Measurements from ENCODE around the gene PCTP. TPM values are rescaled to one million over a fixed set of nuclear protein-coding genes. Genes with fewer than 3 reads are reported as not detected.
A peak's percentile ranks its signal among the peaks of the same experiment; 100 is the strongest.

The PCTP gene
- total RNA-seq, 1 donor from 2014 or later, result 28.1 TPM

GRCh38 chr17:55763856-55764255 is 13.0 kb downstream of the PCTP start:
- ATAC-seq (peak in 1 of 2 donors; percentile 48), DNase-seq (no peak)
- TF ChIP-seq CTCF (IDR thresholded peaks at IDR 0.05), result no peak
- Histone ChIP-seq H3K4me3 (no peak overlapping the region), H3K9me3 (no peaks in the 10 kb centered on the region), H3K36me3 (peaks cover 12% of the 10 kb centered on the region), H3K4me1 (peaks cover 5% of the 10 kb centered on the region), H3K27me3 (ENCODE audit: low read depth) (no peaks in the 10 kb centered on the region), H3K27ac (no peak overlapping the region)
- intact Hi-C loops (cut with DNase I), result no loop called here

- Histone ChIP-seq H3K27me3 (ENCODE audit: low read depth) (no peaks in the 10 kb centered on the region), H3K4me1 (peaks cover 12% of the 10 kb centered on the region), H3K4me3 (no peak overlapping the region), H3K36me3 (peaks cover 20% of the 10 kb centered on the region), H3K27ac (peak overlapping the region; percentile 44), H3K9me3 (no peaks in the 10 kb centered on the region)
- ATAC-seq (no peak), DNase-seq (no peak)
- intact Hi-C loops (cut with DNase I), result no loop called here
- no peak for TF ChIP-seq CTCF (IDR thresholded peaks at IDR 0.05)
These were observed 13.8 kb downstream of the PCTP start for GRCh38 chr17:55764610-55765009.

GRCh38 chr17:55765472-55765871 is 14.6 kb downstream of the PCTP start:
- H3K27me3 ChIP-seq (ENCODE audit: low read depth), result no peaks in the 10 kb centered on the region
- peaks cover 22% of the 10 kb centered on the region for H3K36me3 ChIP-seq
- peaks cover 18% of the 10 kb centered on the region for H3K4me1 ChIP-seq
- H3K27ac ChIP-seq, result no peak overlapping the region
- DNase-seq (no peak), ATAC-seq (no peak)
- H3K4me3 ChIP-seq, result no peak overlapping the region
- intact Hi-C loops (cut with DNase I), result no loop called here
- TF ChIP-seq CTCF (IDR thresholded peaks at IDR 0.05), result no peak
- no peaks in the 10 kb centered on the region for H3K9me3 ChIP-seq

GRCh38 chr17:55768936-55769624 is 18.2 kb downstream of the PCTP start:
- intact Hi-C loops (cut with DNase I), result no loop called here
- DNase-seq, result no peak
- no peak for ATAC-seq
- no peak for TF ChIP-seq CTCF (IDR thresholded peaks at IDR 0.05)
- Histone ChIP-seq H3K4me3 (no peak overlapping the region), H3K27me3 (ENCODE audit: low read depth) (no peaks in the 10 kb centered on the region), H3K27ac (peak overlapping the region; percentile 32), H3K36me3 (peaks cover 57% of the 10 kb centered on the region), H3K4me1 (peaks cover 18% of the 10 kb centered on the region), H3K9me3 (no peaks in the 10 kb centered on the region)

GRCh38 chr17:55769625-55770000 is 18.8 kb downstream of the PCTP start:
- Histone ChIP-seq H3K4me3 (no peak overlapping the region), H3K36me3 (peaks cover 62% of the 10 kb centered on the region), H3K4me1 (peaks cover 15% of the 10 kb centered on the region), H3K27ac (peak overlapping the region; percentile 32), H3K9me3 (no peaks in the 10 kb centered on the region), H3K27me3 (ENCODE audit: low read depth) (no peaks in the 10 kb centered on the region)
- no peak for TF ChIP-seq CTCF (IDR thresholded peaks at IDR 0.05)
- no peak for ATAC-seq
- intact Hi-C loops (cut with DNase I), result no loop called here
- no peak for DNase-seq

Measured in lower lobe of right lung (tissue), 2 donors.